Panc1 (cell line): Measurements from ENCODE around the gene ITGB5. TPM values are rescaled to one million over a fixed set of nuclear protein-coding genes. Genes with fewer than 3 reads are reported as not detected.
"Not testable (repeated sequence)": the region's sequence is repeated elsewhere in the genome, so short reads cannot be mapped to it uniquely, and the experiment has no call there.

Experiments
- ATAC-seq: fragments of 200-7000 bp; cut with Tn5 transposase; 2 replicates; pipeline ENCODE4 v1.9.1; 2020; ENCODE audit warnings: mild to moderate bottlenecking, moderate library complexity
- BruUV-seq: library from RNA; stranded (reverse); fragments of 400-500 nt; replicated peaks from 2 replicates; lab custom pipeline; 2021; lab: Mats Ljungman, UMichigan
- CTCF ChIA-PET: fragments of 300-600 bp; sonication (Branson Sonifier 250); formaldehyde crosslinking; loops from one replicate; lab custom pipeline; 2022; ENCODE audit warnings: antibody characterized with exemption; lab: Charles Lee
- POLR2A ChIA-PET: fragments of 300-600 bp; sonication (Branson Sonifier 250); formaldehyde crosslinking; loops from one replicate; lab custom pipeline; 2022; ENCODE audit warnings: antibody characterized with exemption; lab: Charles Lee
- DNase-seq: peaks from one replicate; pipeline ENCODE4 v3.0.0-alpha.2; 2010; ENCODE audit warnings: low read depth, low spot score
- H3K27ac ChIP-seq: 2 replicates; pipeline ENCODE4 v1.5.1; 2011; ENCODE audit warnings: mild to moderate bottlenecking, low read length, inconsistent platforms
- H3K27me3 ChIP-seq: fragments of 200-500 bp; sonication (Bioruptor generic); 2 replicates; pipeline ENCODE4 v1.6.0; 2014; ENCODE audit warnings: low read length, inconsistent platforms; ENCODE audit not compliant: control insufficient read depth, insufficient read depth
- H3K36me3 ChIP-seq: fragments of 200-500 bp; sonication (Bioruptor generic); 2 replicates; pipeline ENCODE4 v1.5.1; 2014; ENCODE audit warnings: inconsistent platforms, mild to moderate bottlenecking, low read length, moderate library complexity; ENCODE audit not compliant: control insufficient read depth, insufficient read depth
- H3K4me1 ChIP-seq: 2 replicates; pipeline ENCODE4 v1.5.1; 2011; ENCODE audit warnings: inconsistent platforms, mild to moderate bottlenecking, low read length, moderate library complexity; ENCODE audit not compliant: control insufficient read depth, insufficient read depth
- H3K4me3 ChIP-seq, 2 experiments: 2 replicates each; pipeline ENCODE4 v1.5.1; 2011 to 2012; ENCODE audit warnings: low read depth in 2 of 2, low read length in 2 of 2, mild to moderate bottlenecking in 2 of 2, inconsistent platforms in 1 of 2, moderate library complexity in 1 of 2
- H3K9me3 ChIP-seq: fragments of 200-500 bp; sonication (Bioruptor generic); 2 replicates; pipeline ENCODE4 v1.5.1; 2014; ENCODE audit warnings: low read depth, mild to moderate bottlenecking, inconsistent platforms, low read length, moderate library complexity; ENCODE audit not compliant: control insufficient read depth, insufficient read depth
- POLR2AphosphoS5 ChIP-seq: IDR thresholded peaks from 2 replicates; pipeline ENCODE4 v1.6.1; 2012; ENCODE audit warnings: mild to moderate bottlenecking, low read depth, low read length, moderate library complexity
- SIN3A ChIP-seq: IDR thresholded peaks from 2 replicates; pipeline ENCODE4 v1.6.1; 2012; ENCODE audit warnings: low read depth, mild to moderate bottlenecking, low read length, moderate library complexity, borderline replicate concordance; ENCODE audit not compliant: insufficient read depth
- TCF7L2 ChIP-seq: IDR thresholded peaks from 2 replicates; pipeline ENCODE4 v1.6.1; 2011; ENCODE audit warnings: mild to moderate bottlenecking, low read depth, low read length, inconsistent platforms
- in situ Hi-C: cut with HindIII; loops from 2 replicates; pipeline ENCODE4 v1.10.0; 2016; ENCODE audit warnings: low sequenced_read_pairs, low pct_unique_long_range_greater_than_20kb
- intact Hi-C: fragments of 100-400 bp; cut with micrococcal nuclease; formaldehyde crosslinking; loops from one replicate; pipeline ENCODE4 v1.10.0; 2022; ENCODE audit not compliant: unreplicated experiment
- total RNA-seq: library from RNA; stranded (reverse); gene quantifications from one replicate; pipeline ENCODE4 v1.2.1, GENCODE V29; 2021; ENCODE audit not compliant: unreplicated experiment
- TF ChIP-seq, protein P1 (sequence below), 2 experiments: IDR thresholded peaks; 2 replicates each; pipeline ENCODE4 v1.6.1; 2011 to 2012; ENCODE audit warnings: low read depth in 2 of 2, control low read depth in 1 of 2, low read length in 1 of 2, mild to moderate bottlenecking in 1 of 2, moderate library complexity in 1 of 2; ENCODE audit not compliant: insufficient read depth in 1 of 2
- TF ChIP-seq, protein P2 (sequence below): fragments of 450-650 bp; IDR thresholded peaks from 2 replicates; pipeline ENCODE4 v1.5.1; 2017; ENCODE audit warnings: mild to moderate bottlenecking

The ITGB5 gene
- total RNA-seq, 1 experiment from 2014 or later, result 446 TPM

DNA sequence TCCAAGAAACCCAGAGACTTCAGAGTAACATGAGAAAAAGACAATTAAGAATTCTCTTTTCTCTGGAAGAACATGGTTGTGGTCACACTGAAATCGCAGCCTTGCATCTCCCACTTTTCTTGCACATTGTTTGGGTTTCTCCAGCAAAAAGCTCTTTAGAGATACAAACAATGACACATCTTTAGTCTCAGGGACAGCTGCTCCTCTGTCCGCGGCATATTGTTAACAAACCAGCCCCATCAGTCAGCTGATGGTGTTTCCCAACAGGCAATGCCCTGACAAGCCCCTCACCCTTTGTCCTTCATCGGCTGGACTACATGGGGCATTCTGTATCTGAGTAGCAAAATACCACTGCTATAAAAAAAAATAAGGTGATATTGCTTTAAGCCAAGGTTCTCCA, 103.5 kb downstream of the ITGB5 start:
- TF ChIP-seq, protein P1, sequence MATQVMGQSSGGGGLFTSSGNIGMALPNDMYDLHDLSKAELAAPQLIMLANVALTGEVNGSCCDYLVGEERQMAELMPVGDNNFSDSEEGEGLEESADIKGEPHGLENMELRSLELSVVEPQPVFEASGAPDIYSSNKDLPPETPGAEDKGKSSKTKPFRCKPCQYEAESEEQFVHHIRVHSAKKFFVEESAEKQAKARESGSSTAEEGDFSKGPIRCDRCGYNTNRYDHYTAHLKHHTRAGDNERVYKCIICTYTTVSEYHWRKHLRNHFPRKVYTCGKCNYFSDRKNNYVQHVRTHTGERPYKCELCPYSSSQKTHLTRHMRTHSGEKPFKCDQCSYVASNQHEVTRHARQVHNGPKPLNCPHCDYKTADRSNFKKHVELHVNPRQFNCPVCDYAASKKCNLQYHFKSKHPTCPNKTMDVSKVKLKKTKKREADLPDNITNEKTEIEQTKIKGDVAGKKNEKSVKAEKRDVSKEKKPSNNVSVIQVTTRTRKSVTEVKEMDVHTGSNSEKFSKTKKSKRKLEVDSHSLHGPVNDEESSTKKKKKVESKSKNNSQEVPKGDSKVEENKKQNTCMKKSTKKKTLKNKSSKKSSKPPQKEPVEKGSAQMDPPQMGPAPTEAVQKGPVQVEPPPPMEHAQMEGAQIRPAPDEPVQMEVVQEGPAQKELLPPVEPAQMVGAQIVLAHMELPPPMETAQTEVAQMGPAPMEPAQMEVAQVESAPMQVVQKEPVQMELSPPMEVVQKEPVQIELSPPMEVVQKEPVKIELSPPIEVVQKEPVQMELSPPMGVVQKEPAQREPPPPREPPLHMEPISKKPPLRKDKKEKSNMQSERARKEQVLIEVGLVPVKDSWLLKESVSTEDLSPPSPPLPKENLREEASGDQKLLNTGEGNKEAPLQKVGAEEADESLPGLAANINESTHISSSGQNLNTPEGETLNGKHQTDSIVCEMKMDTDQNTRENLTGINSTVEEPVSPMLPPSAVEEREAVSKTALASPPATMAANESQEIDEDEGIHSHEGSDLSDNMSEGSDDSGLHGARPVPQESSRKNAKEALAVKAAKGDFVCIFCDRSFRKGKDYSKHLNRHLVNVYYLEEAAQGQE (IDR thresholded peaks at IDR 0.05; ENCODE audit: insufficient read depth in 1 of 2, low read depth in 2 of 2, low read length in 1 of 2), result no peak
- TF ChIP-seq SIN3A, result no peak
- TF ChIP-seq, protein P2, sequence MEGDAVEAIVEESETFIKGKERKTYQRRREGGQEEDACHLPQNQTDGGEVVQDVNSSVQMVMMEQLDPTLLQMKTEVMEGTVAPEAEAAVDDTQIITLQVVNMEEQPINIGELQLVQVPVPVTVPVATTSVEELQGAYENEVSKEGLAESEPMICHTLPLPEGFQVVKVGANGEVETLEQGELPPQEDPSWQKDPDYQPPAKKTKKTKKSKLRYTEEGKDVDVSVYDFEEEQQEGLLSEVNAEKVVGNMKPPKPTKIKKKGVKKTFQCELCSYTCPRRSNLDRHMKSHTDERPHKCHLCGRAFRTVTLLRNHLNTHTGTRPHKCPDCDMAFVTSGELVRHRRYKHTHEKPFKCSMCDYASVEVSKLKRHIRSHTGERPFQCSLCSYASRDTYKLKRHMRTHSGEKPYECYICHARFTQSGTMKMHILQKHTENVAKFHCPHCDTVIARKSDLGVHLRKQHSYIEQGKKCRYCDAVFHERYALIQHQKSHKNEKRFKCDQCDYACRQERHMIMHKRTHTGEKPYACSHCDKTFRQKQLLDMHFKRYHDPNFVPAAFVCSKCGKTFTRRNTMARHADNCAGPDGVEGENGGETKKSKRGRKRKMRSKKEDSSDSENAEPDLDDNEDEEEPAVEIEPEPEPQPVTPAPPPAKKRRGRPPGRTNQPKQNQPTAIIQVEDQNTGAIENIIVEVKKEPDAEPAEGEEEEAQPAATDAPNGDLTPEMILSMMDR, result no peak
- no peak for TF ChIP-seq TCF7L2
- TF ChIP-seq POLR2AphosphoS5, result no peak
- no peaks in the 10 kb centered on the region for H3K36me3 ChIP-seq
- H3K4me1 ChIP-seq, result peaks cover 28% of the 10 kb centered on the region
- ATAC-seq (no peak), DNase-seq (no peak)
- no TSS peak for BruUV-seq
- ChIA-PET POLR2A (no interaction called here), CTCF (no interaction called here)
- H3K4me3 ChIP-seq, result no peak overlapping the region
- in situ Hi-C loops (no loop called here), intact Hi-C loops (no loop called here)
- no peak overlapping the region for H3K27ac ChIP-seq
- no peaks in the 10 kb centered on the region for H3K27me3 ChIP-seq
- no peaks in the 10 kb centered on the region for H3K9me3 ChIP-seq

DNA sequence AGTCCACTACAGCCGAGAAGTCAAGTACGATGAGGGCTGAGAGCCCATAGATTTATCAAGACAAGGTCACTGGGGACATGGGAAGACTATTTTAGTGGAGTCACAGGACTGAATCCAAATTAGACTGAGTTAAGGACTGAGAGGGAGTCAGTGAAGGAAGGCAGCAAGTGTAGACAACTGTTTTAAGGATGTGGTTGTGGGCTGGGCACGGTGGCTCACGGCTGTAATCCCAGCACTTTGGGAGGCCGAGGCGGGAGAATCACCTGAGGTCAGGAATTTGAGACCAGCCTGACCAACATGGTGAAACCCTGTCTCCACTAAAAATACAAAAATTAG, 104.8 kb downstream of the ITGB5 start:
- BruUV-seq, CTCF ChIA-PET: not testable (repeated sequence)

DNA sequence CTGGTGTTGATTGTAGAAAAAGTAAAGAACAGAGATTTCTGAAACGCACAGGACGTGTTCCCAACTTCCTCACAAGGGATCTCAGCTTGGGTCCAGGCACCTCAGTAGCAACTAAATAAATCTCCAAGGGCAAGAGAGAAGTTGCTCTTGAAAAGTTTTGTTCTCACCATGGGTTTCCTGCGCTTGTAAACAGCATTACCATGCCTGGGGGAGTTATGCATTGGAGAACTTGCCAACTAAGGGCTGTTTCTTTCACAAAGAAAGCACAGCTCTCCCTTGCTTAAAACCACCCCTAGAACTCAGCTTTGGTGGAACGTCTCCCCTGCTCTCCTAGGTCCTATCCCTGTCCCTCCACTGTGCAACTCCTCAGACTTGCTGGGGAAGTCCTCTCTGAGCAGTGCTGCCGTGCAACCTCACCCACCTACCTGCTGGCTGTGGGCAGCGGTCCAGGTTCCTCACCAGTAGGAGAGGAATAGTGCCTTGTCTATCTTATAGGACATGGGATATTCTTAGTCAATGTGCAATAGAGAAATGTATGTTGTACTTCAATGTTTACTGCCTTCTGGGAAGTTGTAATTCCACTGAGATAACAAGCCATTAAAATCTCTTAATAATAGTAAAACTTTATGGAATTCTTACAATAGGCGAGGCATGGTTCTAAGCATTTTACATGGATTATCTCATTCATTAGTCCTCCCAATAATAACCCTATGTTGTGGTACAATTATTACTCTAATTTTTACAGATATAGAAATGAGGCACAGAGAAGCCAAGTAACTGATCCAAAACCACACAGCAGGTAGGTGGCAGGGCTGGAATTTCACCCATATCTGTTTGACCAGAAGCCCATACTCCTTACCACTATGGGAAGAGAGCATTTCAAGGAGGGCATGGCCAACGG, 105.4 kb downstream of the ITGB5 start:
- H3K4me1 ChIP-seq, result peaks cover 18% of the 10 kb centered on the region
- in situ Hi-C loops (no loop called here), intact Hi-C loops (no loop called here)
- DNase-seq (no peak), ATAC-seq (no peak)
- TF ChIP-seq, protein P2, result no peak
- TF ChIP-seq, protein P1 (IDR thresholded peaks at IDR 0.05; ENCODE audit: insufficient read depth in 1 of 2, low read depth in 2 of 2, low read length in 1 of 2), result no peak
- no peak for TF ChIP-seq POLR2AphosphoS5
- TF ChIP-seq TCF7L2, result no peak
- TF ChIP-seq SIN3A, result no peak
- BruUV-seq, result no TSS peak
- H3K4me3 ChIP-seq, result no peak overlapping the region
- H3K9me3 ChIP-seq, result no peaks in the 10 kb centered on the region
- CTCF ChIA-PET, result no interaction called here
- POLR2A ChIA-PET, result no interaction called here
- H3K36me3 ChIP-seq, result no peaks in the 10 kb centered on the region
- H3K27me3 ChIP-seq, result no peaks in the 10 kb centered on the region
- H3K27ac ChIP-seq, result peak overlapping the region; percentile 5

More for the DNA sequence above, 104.8 kb downstream of the ITGB5 start:
- in situ Hi-C loops, H3K36me3 ChIP-seq, intact Hi-C loops, H3K4me3 ChIP-seq, H3K27me3 ChIP-seq, DNase-seq, ATAC-seq, POLR2A ChIA-PET, H3K9me3 ChIP-seq, H3K27ac ChIP-seq: not testable (repeated sequence)
- H3K4me1 ChIP-seq, result peaks cover 24% of the 10 kb centered on the region
